Testis (tissue), 3 donors: Measurements from ENCODE around the gene MRPS26. TPM values are rescaled to one million over a fixed set of nuclear protein-coding genes. Genes with fewer than 3 reads are reported as not detected.

ENCODE experiments used
- DNase-seq: peaks from one replicate; pipeline ENCODE4 v3.0.0-alpha.2; 2019
- H3K27ac ChIP-seq, 2 donors: fragments of 200-600 bp; sonication (generic); one replicate each; pipeline ENCODE4 v1.5.1; 2019
- H3K27me3 ChIP-seq: fragments of 200-600 bp; sonication (generic); one replicate; pipeline ENCODE4 v1.5.1; 2019
- H3K36me3 ChIP-seq: fragments of 200-600 bp; sonication (generic); one replicate; pipeline ENCODE4 v1.5.1; 2017; ENCODE audit warnings: low read depth; ENCODE audit errors: missing control alignments
- H3K4me1 ChIP-seq: fragments of 200-600 bp; sonication (generic); one replicate; pipeline ENCODE4 v1.5.1; 2019
- H3K4me3 ChIP-seq, 2 donors: fragments of 200-600 bp; sonication (generic); one replicate each; pipeline ENCODE4 v1.5.1; 2017 to 2019
- H3K9me3 ChIP-seq: fragments of 200-600 bp; sonication (generic); one replicate; pipeline ENCODE4 v1.5.1; 2017
- CTCF ChIP-seq, 3 experiments: fragments of 450-650 bp in 2 of 3; fragments of 200-600 bp in 1 of 3; sonication (generic) in 1 of 3; IDR thresholded peaks; one replicate each; pipeline ENCODE4 v1.5.1; 2016 to 2019; ENCODE audit warnings: antibody characterized with exemption in 3 of 3, mild to moderate bottlenecking in 2 of 3, moderate library complexity in 1 of 3
- POLR2A ChIP-seq: fragments of 450-650 bp; IDR thresholded peaks from one replicate; pipeline ENCODE4 v1.6.1; 2017; ENCODE audit warnings: antibody characterized with exemption, mild to moderate bottlenecking, moderate library complexity
- WGBS, 2 donors: methylation state at CpG; one replicate each; pipeline ENCODE4 v1.1.5; 2018; 5-methylcytosine and 5-hydroxymethylcytosine counted together
- intact Hi-C: fragments of 100-400 bp; cut with DNase I; formaldehyde crosslinking; loops from one replicate; pipeline ENCODE4 v1.15.1; 2023; ENCODE audit warnings: low total_unique reads
- polyA plus RNA-seq: library from polyadenylated mRNA; stranded (reverse); fragments of 350-450 nt; fragmentation: Illumina TruSeq; extraction: RNeasy Lipid Tissue Mini Kit (QIAGEN cat#74804); gene quantifications from one replicate; pipeline ENCODE4 v1.2.3, GENCODE V29; 2014; ENCODE audit warnings: low read depth, low replicate concordance; ENCODE audit not compliant: insufficient read depth
- total RNA-seq, 2 donors: library from RNA; depleted of rRNA; stranded (reverse); fragments of >200 nt; gene quantifications; one replicate each; pipeline ENCODE4 v1.2.3, GENCODE V29; 2016

Gene MRPS26
- total and polyA plus RNA-seq, 3 donors from 2014 or later = 28.3 to 55.9 (median 37.4) TPM

GRCh38 chr20:3045042-3045815 is 623 bp upstream of the MRPS26 start:
- H3K9me3 ChIP-seq = no peaks in the 10 kb centered on the region
- peak overlapping the region; percentile 81 to 85 for H3K27ac ChIP-seq
- H3K36me3 ChIP-seq = no peaks in the 10 kb centered on the region
- WGBS, 2 donors = 3% methylated on average over 14 to 21 of the region's 24 CpGs
- DNase-seq = peak; percentile 78
- H3K27me3 ChIP-seq = no peaks in the 10 kb centered on the region
- intact Hi-C loops = no loop called here
- peak overlapping the region; percentile 72 to 88 for H3K4me3 ChIP-seq
- TF ChIP-seq POLR2A = no peak
- no peak for TF ChIP-seq CTCF (IDR thresholded peaks at IDR 0.05)
- H3K4me1 ChIP-seq = peaks cover 12% of the 10 kb centered on the region

DNA sequence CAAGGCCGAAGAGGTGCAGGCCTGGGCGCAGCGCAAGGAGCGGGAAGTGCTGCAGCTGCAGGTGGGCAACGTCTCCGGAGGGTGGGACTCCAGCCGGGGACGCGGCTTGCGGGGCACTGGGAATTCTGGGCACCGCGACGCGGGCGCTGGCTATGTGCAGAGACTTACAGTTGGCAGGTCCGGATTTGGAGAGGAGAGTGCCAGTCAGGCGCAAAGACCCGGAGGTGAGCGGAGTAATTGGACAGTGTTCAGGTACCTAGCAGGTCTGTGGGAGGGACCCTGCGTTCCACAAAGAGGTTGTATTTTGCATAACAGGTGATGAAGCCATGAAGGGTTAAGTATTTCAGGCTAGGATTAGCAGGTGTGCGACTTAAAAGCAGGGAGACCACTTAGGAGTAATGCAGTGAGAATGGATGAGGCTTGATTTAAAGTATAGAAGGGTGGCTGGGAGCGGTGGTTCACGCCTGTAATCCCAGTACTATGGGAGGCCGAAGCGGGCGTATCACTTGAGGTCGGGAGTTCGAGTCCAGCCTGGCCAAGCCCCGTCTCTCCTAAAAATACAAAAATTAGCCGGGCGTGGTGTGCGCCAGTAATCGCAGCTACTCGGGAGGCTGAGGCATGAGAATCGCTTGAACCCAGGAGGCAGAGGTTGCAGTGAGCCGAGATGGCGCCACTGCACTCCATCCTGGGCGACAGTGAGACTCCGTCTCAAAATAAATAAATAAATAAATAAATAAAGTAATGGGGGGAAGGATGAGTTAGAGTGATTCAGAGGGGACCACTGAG is 1.0 kb downstream of the MRPS26 start:
- Histone ChIP-seq H3K27me3 (no peaks in the 10 kb centered on the region), H3K27ac (peak overlapping the region in 1 of 2 donors; percentile 85), H3K36me3 (no peaks in the 10 kb centered on the region), H3K4me3 (peak overlapping the region; percentile 72 to 88), H3K4me1 (peaks cover 6% of the 10 kb centered on the region), H3K9me3 (no peaks in the 10 kb centered on the region)
- intact Hi-C loops = no loop called here
- TF ChIP-seq POLR2A (no peak), CTCF (IDR thresholded peaks at IDR 0.05) (no peak)
- no peak for DNase-seq
- 32 to 33% methylated on average over 34 to 39 of the region's 39 CpGs for WGBS, 2 donors

GRCh38 chr20:3047486-3048419 is 1.9 kb downstream of the MRPS26 start:
- H3K36me3 ChIP-seq = no peaks in the 10 kb centered on the region
- no peak overlapping the region for H3K4me3 ChIP-seq
- no peak for DNase-seq
- 50 to 61% methylated on average over 11 to 14 of the region's 14 CpGs for WGBS, 2 donors
- TF ChIP-seq CTCF (IDR thresholded peaks at IDR 0.05) (no peak), POLR2A (no peak)
- no peak overlapping the region for H3K27ac ChIP-seq
- no peaks in the 10 kb centered on the region for H3K4me1 ChIP-seq
- no peaks in the 10 kb centered on the region for H3K27me3 ChIP-seq
- intact Hi-C loops = no loop called here
- H3K9me3 ChIP-seq = no peaks in the 10 kb centered on the region

- intact Hi-C loops = no loop called here
- TF ChIP-seq POLR2A (no peak), CTCF (IDR thresholded peaks at IDR 0.05) (peak in 1 of 3 experiments; percentile 9)
Observed at GRCh38 chr20:3051385-3052019, 5.7 kb downstream of the MRPS26 start.

More at GRCh38 chr20:3051385-3052019, 5.7 kb downstream of the MRPS26 start:
- 73 to 80% methylated on average over 7 of the region's 7 CpGs for WGBS, 2 donors
- H3K4me3 ChIP-seq = no peak overlapping the region
- H3K27ac ChIP-seq = no peak overlapping the region
- no peak for DNase-seq
- H3K36me3 ChIP-seq = no peaks in the 10 kb centered on the region
- H3K4me1 ChIP-seq = no peaks in the 10 kb centered on the region
- no peaks in the 10 kb centered on the region for H3K27me3 ChIP-seq
- H3K9me3 ChIP-seq = no peaks in the 10 kb centered on the region
